ENCODE results near the gene CHPT1. TPM values are rescaled to one million over a fixed set of nuclear protein-coding genes. Genes with fewer than 3 reads are reported as not detected.

The CHPT1 gene
- total and polyA plus RNA-seq, 9 of the 15 experiments (the other 6 are each of a cell fraction or from before 2014, with no cell fraction given), result 15.3 to 210 (median 91.9) TPM

DNA sequence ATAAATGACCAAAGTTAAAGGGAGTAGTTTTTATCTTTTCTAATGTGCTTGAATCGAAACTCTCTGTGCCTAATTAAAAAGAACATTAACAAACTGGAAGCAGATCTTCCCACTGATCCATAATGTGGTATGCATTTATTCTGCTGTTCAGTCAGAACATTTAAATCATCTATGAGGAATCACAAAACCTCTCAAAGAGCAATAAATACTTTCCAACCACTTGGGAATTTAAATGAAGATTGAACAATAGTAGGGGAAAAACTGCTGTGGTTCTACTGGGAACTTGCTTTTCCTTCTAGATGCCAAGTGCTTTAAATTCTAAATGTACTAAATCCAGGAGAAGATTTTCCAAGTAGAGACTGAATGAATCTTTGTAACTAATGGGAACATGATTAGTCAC, 12.3 kb upstream of the CHPT1 start:
- no TSS peak for BruUV-seq (replicated peaks)
- H3K9ac ChIP-seq (ENCODE audit: insufficient read depth in 1 of 2, low read depth in 2 of 2, low read length in 2 of 2), result no peak overlapping the region
- in situ Hi-C loops (cut with MboI), result no loop called here
- H3K79me2 ChIP-seq (ENCODE audit: control insufficient read depth, insufficient read depth, low read length), result no peaks in the 10 kb centered on the region
- ATAC-seq (no peak), DNase-seq (ENCODE audit: extremely low read depth in 1 of 4, low spot score in 3 of 4) (no peak), FAIRE-seq (no peak)
- POLR2A ChIA-PET, result interaction anchor here (0.9 kb wide), 1 partner anchor 27 kb away, joined by 3 read pairs; no protein-coding TSS in a partner anchor
- no peak overlapping the region for H3K4me2 ChIP-seq (ENCODE audit: insufficient read depth, low read length)
- TF ChIP-seq ZKSCAN1 (IDR thresholded peaks at IDR 0.05; ENCODE audit: low read depth, low read length) (no peak), NBN (IDR thresholded peaks at IDR 0.05; ENCODE audit: low read depth) (no peak), SRSF1 (IDR thresholded peaks at IDR 0.05; ENCODE audit: low read depth, low read length) (no peak), LARP7 (IDR thresholded peaks at IDR 0.05) (no peak), ZNF133 (CRISPR knock-in tag; IDR thresholded peaks at IDR 0.05) (no peak), ZNF609 (CRISPR knock-in tag; IDR thresholded peaks at IDR 0.05; ENCODE audit: borderline replicate concordance) (no peak), RCOR1 (IDR thresholded peaks at IDR 0.05; ENCODE audit: borderline replicate concordance in 1 of 2, low read depth in 2 of 2, low read length in 2 of 2) (no peak), POLR2AphosphoS2 (IDR thresholded peaks at IDR 0.05; ENCODE audit: low read length) (no peak), ZFP36 (IDR thresholded peaks at IDR 0.05; ENCODE audit: low read depth, low read length, partially characterized antibody) (no peak), MXI1 (IDR thresholded peaks at IDR 0.05; ENCODE audit: low read depth, low read length) (no peak), NFYB (IDR thresholded peaks at IDR 0.05; ENCODE audit: extremely low read depth, insufficient read length) (no peak), POLR2A (conservative IDR thresholded peaks at IDR 0.05) (no peak)
- no peaks in the 10 kb centered on the region for H3K27me3 ChIP-seq (ENCODE audit: control insufficient read depth in 2 of 2, insufficient read depth in 2 of 2, low read length in 2 of 2)
- H4K20me1 ChIP-seq (replicated peaks; ENCODE audit: control insufficient read depth, insufficient read depth, low read length), result no peaks in the 10 kb centered on the region
- no peaks in the 10 kb centered on the region for H3K9me3 ChIP-seq (replicated peaks; ENCODE audit: control insufficient read depth, insufficient read depth, low read depth, low read length)
- peak overlapping the region; percentile 34; the same call in 1 of the 2 replicates for H2AFZ ChIP-seq (ENCODE audit: low read depth, low read length)
- intact Hi-C loops (cut with micrococcal nuclease), result no loop called here
- CTCF ChIA-PET (ENCODE audit: low intra/inter-chr PET ratio), result no interaction called here
- WGBS (ENCODE audit: insufficient coverage, low coverage, missing lambda C conversion rate), result 18% methylated on average over 1 of the region's 1 CpG
- H3K27ac ChIP-seq (ENCODE audit: extremely low read depth, low read depth, low read length), result no peak overlapping the region
- H3K4me1 ChIP-seq (replicated peaks in 1 of 2; ENCODE audit: control insufficient read depth in 2 of 2, insufficient read depth in 2 of 2, low read length in 2 of 2), result no peaks in the 10 kb centered on the region
- no peaks in the 10 kb centered on the region for H3K36me3 ChIP-seq (ENCODE audit: control insufficient read depth, insufficient read depth, low read length)
- H3K9me1 ChIP-seq (ENCODE audit: control insufficient read depth, insufficient read depth, low read length), result no peaks in the 10 kb centered on the region
- no peak overlapping the region for H3K4me3 ChIP-seq

Measured in K562 (cell line).